ENCODE measurements around the gene CITED4. TPM values are rescaled to one million over a fixed set of nuclear protein-coding genes. Genes with fewer than 3 reads are reported as not detected.

Gene CITED4
- polyA plus RNA-seq, 3 donors = 5.6 to 7.1 (median 6.3) TPM

- no peak for DNase-seq
Observed at GRCh38 chr1:40893946-40894345, 31.8 kb upstream of the CITED4 start.

- no peak for DNase-seq
Observed at GRCh38 chr1:40892354-40892753, 30.2 kb upstream of the CITED4 start.

GRCh38 chr1:40890771-40891170 is 28.6 kb upstream of the CITED4 start:
- DNase-seq = no peak

- DNase-seq = no peak
Observed at GRCh38 chr1:40887652-40888051, 25.5 kb upstream of the CITED4 start.

- no peak for DNase-seq
Observed at GRCh38 chr1:40887012-40887378, 24.8 kb upstream of the CITED4 start.

GRCh38 chr1:40886318-40887011 is 24.3 kb upstream of the CITED4 start:
- DNase-seq = no peak

GRCh38 chr1:40884055-40884795 is 22.1 kb upstream of the CITED4 start:
- DNase-seq = no peak

- no peak for DNase-seq
Observed at GRCh38 chr1:40880813-40881549, 18.8 kb upstream of the CITED4 start.

GRCh38 chr1:40879482-40880175 is 17.5 kb upstream of the CITED4 start:
- DNase-seq = no peak

- DNase-seq = no peak
Observed at GRCh38 chr1:40878906-40879305, 16.7 kb upstream of the CITED4 start.

- DNase-seq = no peak
Observed at GRCh38 chr1:40877698-40878097, 15.5 kb upstream of the CITED4 start.

GRCh38 chr1:40876891-40877290 is 14.7 kb upstream of the CITED4 start:
- DNase-seq = no peak

- no peak for DNase-seq
Observed at GRCh38 chr1:40876436-40876761, 14.2 kb upstream of the CITED4 start.

GRCh38 chr1:40873863-40874472 is 11.8 kb upstream of the CITED4 start:
- no peak for DNase-seq

GRCh38 chr1:40872276-40872675 is 10.1 kb upstream of the CITED4 start:
- no peak for DNase-seq

- DNase-seq = no peak
Observed at GRCh38 chr1:40870135-40870728, 8.1 kb upstream of the CITED4 start.

GRCh38 chr1:40868051-40868723 is 6.0 kb upstream of the CITED4 start:
- no peak for DNase-seq

- no peak for DNase-seq
Observed at GRCh38 chr1:40861224-40862003, 749 bp downstream of the CITED4 start.

- DNase-seq = no peak
Observed at GRCh38 chr1:40860706-40861223, 1.4 kb downstream of the CITED4 start.

- no peak for DNase-seq
Observed at GRCh38 chr1:40858856-40859416, 3.2 kb downstream of the CITED4 start.

Data from renal pelvis (tissue), 4 donors.